Brain pericyte (primary cell): ENCODE data around the gene ZGRF1.
"Not testable (repeated sequence)": the region's sequence is repeated elsewhere in the genome, so short reads cannot be mapped to it uniquely, and the experiment has no call there.

Experiments used
- DNase-seq: peaks from one replicate; pipeline ENCODE4 v3.0.0-alpha.2; 2012; ENCODE audit warnings: low read depth, low spot score

ZGRF1 gene, protein sequence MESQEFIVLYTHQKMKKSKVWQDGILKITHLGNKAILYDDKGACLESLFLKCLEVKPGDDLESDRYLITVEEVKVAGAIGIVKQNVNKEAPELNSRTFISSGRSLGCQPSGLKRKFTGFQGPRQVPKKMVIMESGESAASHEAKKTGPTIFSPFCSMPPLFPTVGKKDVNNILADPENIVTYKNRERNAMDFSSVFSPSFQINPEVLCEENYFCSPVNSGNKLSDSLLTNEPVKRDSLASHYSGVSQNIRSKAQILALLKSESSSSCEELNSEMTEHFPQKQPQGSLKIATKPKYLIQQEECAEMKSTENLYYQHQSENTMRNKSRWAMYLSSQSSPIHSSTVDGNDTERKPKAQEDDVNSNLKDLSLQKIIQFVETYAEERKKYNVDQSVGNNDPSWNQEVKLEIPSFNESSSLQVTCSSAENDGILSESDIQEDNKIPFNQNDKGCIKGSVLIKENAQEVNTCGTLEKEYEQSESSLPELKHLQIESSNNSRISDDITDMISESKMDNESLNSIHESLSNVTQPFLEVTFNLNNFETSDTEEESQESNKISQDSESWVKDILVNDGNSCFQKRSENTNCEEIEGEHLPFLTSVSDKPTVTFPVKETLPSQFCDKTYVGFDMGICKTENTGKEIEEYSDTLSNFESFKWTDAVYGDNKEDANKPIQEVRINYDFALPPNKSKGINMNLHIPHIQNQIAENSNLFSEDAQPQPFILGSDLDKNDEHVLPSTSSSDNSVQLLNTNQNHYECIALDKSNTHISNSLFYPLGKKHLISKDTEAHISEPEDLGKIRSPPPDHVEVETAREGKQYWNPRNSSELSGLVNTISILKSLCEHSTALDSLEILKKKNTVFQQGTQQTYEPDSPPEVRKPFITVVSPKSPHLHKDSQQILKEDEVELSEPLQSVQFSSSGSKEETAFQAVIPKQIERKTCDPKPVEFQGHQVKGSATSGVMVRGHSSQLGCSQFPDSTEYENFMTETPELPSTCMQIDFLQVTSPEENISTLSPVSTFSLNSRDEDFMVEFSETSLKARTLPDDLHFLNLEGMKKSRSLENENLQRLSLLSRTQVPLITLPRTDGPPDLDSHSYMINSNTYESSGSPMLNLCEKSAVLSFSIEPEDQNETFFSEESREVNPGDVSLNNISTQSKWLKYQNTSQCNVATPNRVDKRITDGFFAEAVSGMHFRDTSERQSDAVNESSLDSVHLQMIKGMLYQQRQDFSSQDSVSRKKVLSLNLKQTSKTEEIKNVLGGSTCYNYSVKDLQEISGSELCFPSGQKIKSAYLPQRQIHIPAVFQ (N-terminal part only)

GRCh38 chr4:112636688-112637551 is at the start of gene ZGRF1, which contains the start of gene LARP7:
Gene ZGRF1, minus strand, starts transcription at chr4:112636909. Its CDS starts 3,733 bp downstream, at chr4:112633176.
Gene LARP7, plus strand, starts transcription at chr4:112637143. Its CDS starts 7,527 bp downstream, at chr4:112644670.
- DNase-seq, result peak; percentile 98

DNA sequence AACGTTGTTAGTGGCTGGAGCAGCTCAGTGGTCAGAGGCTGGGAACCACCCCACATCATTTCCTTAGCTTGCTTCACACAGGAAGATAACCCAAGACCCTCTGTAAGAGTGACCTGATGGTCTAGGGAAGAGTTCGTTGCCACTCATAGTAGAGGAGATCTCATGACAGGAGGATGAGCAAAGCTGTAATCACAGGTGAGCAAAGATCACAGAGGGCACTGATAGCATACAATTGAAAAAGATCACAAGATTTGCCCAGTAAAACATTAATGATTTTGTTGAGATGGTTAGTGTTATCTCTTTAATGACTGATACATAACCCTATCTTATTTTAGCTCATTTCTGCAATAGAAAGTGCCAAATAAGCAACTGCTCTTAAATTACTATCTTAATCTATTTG is 44.3 kb upstream of the ZGRF1 start:
- no peak for DNase-seq

GRCh38 chr4:112677519-112678091 is 40.9 kb upstream of the ZGRF1 start:
- no peak for DNase-seq

GRCh38 chr4:112674376-112674775 is 37.7 kb upstream of the ZGRF1 start:
- DNase-seq, result no peak

GRCh38 chr4:112673686-112674085 is 37.0 kb upstream of the ZGRF1 start:
- no peak for DNase-seq

GRCh38 chr4:112673076-112673475 is 36.4 kb upstream of the ZGRF1 start:
- no peak for DNase-seq

GRCh38 chr4:112668131-112668530 is 31.4 kb upstream of the ZGRF1 start:
- DNase-seq, result no peak

DNA sequence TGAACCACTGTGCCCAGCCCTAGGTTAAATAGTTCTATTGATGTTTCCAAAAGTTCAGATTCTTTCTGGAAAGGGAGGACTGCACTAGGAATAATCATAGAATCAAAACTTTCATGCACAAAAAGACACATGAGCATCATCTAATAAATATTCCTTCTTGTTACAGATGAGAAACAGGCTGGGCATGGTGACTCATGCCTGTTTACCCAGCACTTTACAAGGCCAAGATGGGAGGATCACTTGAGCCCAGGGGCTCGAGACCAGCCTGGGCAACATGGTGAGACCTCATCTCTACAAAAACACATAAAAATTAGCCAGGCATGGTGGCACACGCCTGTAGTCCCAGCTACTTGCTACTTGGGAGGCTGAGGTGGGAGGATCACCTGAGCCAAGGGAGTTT is 27.9 kb upstream of the ZGRF1 start:
- DNase-seq, result no peak

GRCh38 chr4:112656115-112656514 is 19.4 kb upstream of the ZGRF1 start:
- DNase-seq, result not testable (repeated sequence)

- DNase-seq, result no peak
These were observed 18.6 kb upstream of the ZGRF1 start for GRCh38 chr4:112655270-112655669.

GRCh38 chr4:112652216-112652615 is 15.5 kb upstream of the ZGRF1 start:
- DNase-seq, result no peak

- no peak for DNase-seq
These were observed 14.9 kb upstream of the ZGRF1 start for GRCh38 chr4:112651641-112652040.

DNA sequence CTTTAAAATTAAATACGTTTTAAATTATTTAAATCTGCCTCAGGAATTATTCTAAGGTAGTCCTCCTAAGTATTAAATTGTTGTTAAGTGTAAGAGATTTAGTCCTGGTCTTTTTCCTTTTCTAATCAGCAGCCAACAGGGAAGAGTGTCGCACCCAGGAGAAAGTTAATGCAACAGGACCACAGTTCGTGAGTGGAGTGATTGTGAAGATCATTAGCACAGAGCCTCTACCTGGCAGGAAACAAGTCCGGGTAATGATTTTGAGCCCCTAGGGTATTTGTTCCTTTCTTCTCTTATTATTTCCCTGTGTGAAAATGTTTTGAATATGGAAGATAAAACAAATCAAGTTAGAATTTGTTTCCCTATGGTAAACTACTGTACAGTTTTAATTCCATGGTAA is 13.6 kb upstream of the ZGRF1 start:
- DNase-seq, result no peak

- no peak for DNase-seq
These were observed 12.3 kb upstream of the ZGRF1 start for GRCh38 chr4:112649055-112649408.

GRCh38 chr4:112648263-112649054 is 11.8 kb upstream of the ZGRF1 start:
- no peak for DNase-seq

GRCh38 chr4:112647785-112648184 is 11.1 kb upstream of the ZGRF1 start:
- DNase-seq, result no peak

- no peak for DNase-seq
These were observed 10.2 kb upstream of the ZGRF1 start for GRCh38 chr4:112646632-112647537.

- no peak for DNase-seq
These were observed 9.0 kb upstream of the ZGRF1 start for GRCh38 chr4:112645541-112646329.
